Right ventricle myocardium superior (tissue), 1 donor: ENCODE measurements around the gene SLC22A15. TPM values are rescaled to one million over a fixed set of nuclear protein-coding genes. Genes with fewer than 3 reads are reported as not detected.

ENCODE experiments used
- ATAC-seq: fragments of 200-7000 bp; cut with Tn5 transposase; one replicate; pipeline ENCODE4 v1.9.1; 2020; ENCODE audit warnings: mild to moderate bottlenecking; ENCODE audit not compliant: poor library complexity
- DNase-seq: peaks from one replicate; pipeline ENCODE4 v3.0.0-alpha.2; 2020
- intact Hi-C: fragments of 100-400 bp; cut with DNase I; formaldehyde crosslinking; loops from one replicate; pipeline ENCODE4 v1.11.2; 2022
- total RNA-seq: library from RNA; stranded (reverse); fragmentation: NEBNext Ultra II Directional; extraction: Animal tissue kit (Norgen Biotek cat#: 25700); gene quantifications from one replicate; pipeline ENCODE4 v1.2.1, GENCODE V29; 2021
- donor health status: DM: no; HTN: yes; CAD: no; lungs with severe emphysema.

The SLC22A15 gene
- total RNA-seq, 1 donor from 2014 or later, result 10.7 TPM

GRCh38 chr1:116118471-116118870, 142.2 kb downstream of the SLC22A15 start:
- DNase-seq (no peak), ATAC-seq (peak; percentile 80)
- intact Hi-C loops, result no loop called here

Other genes with a start within 250 kb of the SLC22A15 start
- 804 TPM for gene CASQ2, start 207.8 kb upstream of the SLC22A15 start, total RNA-seq
- gene NHLH2, start 135.4 kb upstream of the SLC22A15 start, total RNA-seq, result not detected
- not detected for gene MAB21L3, start 134.9 kb downstream of the SLC22A15 start, total RNA-seq